Measurements from ENCODE around the gene MIEF2. TPM values are rescaled to one million over a fixed set of nuclear protein-coding genes. Genes with fewer than 3 reads are reported as not detected.

MIEF2 gene
- total RNA-seq, 1 donor from 2014 or later = 21.1 TPM

DNA sequence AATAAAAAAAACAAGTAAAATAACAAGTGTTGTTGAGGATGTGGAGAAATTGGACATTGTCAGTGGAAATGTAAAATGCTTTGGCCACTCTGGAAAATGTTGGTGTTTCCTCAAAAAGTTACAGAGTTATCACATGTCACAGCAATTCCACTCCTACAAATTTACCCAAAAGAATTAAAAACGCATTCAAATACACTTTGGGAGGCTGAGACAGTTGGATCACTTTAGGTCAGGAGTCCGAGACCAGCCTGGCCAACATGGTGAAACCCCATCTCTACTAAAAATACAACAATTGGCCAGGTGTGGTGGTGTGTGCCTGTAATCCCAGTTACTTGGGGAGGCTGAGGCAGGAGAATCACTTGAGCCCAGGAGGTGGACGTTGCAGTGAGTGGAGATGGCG is 48.7 kb downstream of the MIEF2 start:
- peaks cover 22% of the 10 kb centered on the region for H3K36me3 ChIP-seq (ENCODE audit: control insufficient read depth, insufficient read depth, low read length)
- no peak overlapping the region for H3K4me3 ChIP-seq (ENCODE audit: low read depth, low read length)
- H3K27me3 ChIP-seq (ENCODE audit: control insufficient read depth, insufficient read depth, low read length) = no peaks in the 10 kb centered on the region
- TF ChIP-seq, protein P1, sequence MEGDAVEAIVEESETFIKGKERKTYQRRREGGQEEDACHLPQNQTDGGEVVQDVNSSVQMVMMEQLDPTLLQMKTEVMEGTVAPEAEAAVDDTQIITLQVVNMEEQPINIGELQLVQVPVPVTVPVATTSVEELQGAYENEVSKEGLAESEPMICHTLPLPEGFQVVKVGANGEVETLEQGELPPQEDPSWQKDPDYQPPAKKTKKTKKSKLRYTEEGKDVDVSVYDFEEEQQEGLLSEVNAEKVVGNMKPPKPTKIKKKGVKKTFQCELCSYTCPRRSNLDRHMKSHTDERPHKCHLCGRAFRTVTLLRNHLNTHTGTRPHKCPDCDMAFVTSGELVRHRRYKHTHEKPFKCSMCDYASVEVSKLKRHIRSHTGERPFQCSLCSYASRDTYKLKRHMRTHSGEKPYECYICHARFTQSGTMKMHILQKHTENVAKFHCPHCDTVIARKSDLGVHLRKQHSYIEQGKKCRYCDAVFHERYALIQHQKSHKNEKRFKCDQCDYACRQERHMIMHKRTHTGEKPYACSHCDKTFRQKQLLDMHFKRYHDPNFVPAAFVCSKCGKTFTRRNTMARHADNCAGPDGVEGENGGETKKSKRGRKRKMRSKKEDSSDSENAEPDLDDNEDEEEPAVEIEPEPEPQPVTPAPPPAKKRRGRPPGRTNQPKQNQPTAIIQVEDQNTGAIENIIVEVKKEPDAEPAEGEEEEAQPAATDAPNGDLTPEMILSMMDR (IDR thresholded peaks at IDR 0.05; ENCODE audit: insufficient read depth, low read length, severe bottlenecking) = no peak
- no peak for DNase-seq (ENCODE audit: low read depth)
- no peak for FAIRE-seq

DNA sequence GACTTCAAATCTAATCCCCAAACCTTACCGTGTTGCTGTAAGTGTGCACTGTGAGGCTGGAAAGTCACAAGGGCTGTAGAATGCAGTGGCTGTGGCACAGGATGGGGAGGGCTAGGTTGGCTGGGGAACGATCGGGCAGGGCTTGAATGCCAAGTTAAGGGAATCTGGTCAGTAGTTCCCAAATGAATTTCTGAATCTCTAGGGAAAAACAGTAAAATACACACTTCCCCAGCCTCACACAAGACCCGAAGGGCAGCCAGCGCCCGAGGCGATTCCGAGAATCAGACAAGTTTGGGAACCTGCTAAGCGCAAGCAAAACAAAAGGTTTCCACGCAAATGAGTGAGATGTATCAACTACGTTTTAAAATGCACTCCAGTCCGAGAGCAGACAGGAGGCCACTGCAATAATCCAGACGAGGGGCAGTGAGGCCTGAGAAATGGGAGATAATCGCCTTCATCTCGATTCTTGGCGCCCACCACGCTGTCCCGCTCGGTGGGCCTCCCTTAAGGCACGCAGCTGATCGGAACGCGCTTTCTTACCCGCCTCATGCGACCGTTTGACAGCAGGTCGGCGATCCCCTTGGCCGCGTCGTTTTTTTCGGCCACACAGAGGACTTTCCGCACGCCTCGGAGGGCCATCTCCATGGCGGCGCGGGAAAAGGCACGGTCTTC is 53.7 kb downstream of the MIEF2 start:
- FAIRE-seq = no peak

DNA sequence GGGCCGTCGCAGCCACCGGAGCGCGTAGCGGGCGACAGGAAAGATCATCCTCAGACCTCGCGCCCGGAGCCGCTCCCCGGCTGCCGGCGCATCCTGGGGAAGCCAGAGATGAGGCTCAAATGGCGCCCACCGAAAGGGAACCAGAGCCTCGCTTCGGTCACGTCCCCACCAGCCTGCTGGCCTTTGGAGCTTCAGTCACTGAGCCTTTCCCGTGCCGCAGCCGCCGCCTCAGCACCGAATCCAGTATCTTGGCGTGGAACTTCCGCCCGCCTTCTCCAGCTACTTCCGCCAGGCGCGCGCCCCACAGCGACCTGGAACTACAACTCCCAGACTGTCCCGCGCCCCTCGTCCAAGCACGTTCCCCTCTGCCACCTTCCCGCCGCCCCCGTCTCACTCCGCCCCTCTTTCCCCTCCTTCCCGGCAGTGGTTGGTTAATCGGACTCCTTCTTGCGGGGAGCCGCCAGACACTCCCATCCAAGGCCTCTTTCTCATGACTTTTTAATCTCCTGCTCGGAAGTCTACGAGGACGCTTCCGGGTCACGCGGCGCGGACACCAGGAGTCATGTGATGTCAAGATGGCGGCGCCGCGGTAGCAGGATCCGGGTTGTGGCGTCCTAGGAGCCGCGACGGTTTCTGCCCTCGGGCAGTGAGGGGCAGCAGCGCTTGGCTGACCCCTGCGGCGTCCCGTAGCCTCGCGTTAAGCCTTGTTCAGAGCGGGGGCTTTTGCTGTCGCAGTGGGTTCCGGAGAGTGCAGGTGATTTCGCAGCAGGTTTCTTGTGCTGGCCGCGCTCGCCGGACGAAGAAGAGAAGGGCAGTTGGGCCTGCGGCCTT is 54.5 kb downstream of the MIEF2 start, which contains the start of the genes SMCR8 and TOP3A:
SMCR8 (plus strand) TSS at position 563 of the 831 bp plus-strand sequence. CDS start 497 bp downstream, outside the sequence.
TOP3A (minus strand) TSS at position 264 of the 831 bp plus-strand sequence; CDS start at position 48, 216 bp downstream.
- H3K36me3 ChIP-seq (ENCODE audit: control insufficient read depth, insufficient read depth, low read length) = peaks cover 19% of the 10 kb centered on the region
- peak within 1 kb of the TSS; percentile 89 for H3K4me3 ChIP-seq (ENCODE audit: low read depth, low read length)
- no peak for FAIRE-seq
- peak; percentile 96 for DNase-seq (ENCODE audit: low read depth)
- no peaks in the 10 kb centered on the region for H3K27me3 ChIP-seq (ENCODE audit: control insufficient read depth, insufficient read depth, low read length)
- TF ChIP-seq, protein P1 (IDR thresholded peaks at IDR 0.05; ENCODE audit: insufficient read depth, low read length, severe bottlenecking) = no peak

More for the DNA sequence above, 53.7 kb downstream of the MIEF2 start:
- peak; percentile 20 for DNase-seq (ENCODE audit: low read depth)
- peaks cover 16% of the 10 kb centered on the region for H3K36me3 ChIP-seq (ENCODE audit: control insufficient read depth, insufficient read depth, low read length)
- TF ChIP-seq, protein P1 (IDR thresholded peaks at IDR 0.05; ENCODE audit: insufficient read depth, low read length, severe bottlenecking) = no peak
- H3K4me3 ChIP-seq (ENCODE audit: low read depth, low read length) = peak overlapping the region; percentile 89
- H3K27me3 ChIP-seq (ENCODE audit: control insufficient read depth, insufficient read depth, low read length) = no peaks in the 10 kb centered on the region

DNA sequence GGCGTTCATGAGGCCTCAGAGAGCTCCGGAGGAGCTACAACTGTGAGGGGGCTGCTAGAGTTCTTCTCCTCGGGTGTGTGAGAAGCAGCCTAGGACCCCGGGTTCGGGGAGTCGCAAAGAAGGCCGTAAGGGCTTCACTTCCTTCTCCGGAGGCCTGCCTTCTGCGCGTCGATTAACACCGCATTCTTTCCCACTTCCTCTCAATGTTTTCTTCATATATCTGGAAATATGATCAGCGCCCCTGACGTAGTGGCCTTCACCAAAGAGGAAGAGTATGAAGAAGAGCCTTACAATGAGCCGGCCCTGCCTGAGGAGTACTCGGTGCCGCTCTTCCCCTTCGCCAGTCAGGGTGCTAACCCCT is 55.1 kb downstream of the MIEF2 start:
- TF ChIP-seq, protein P1 (IDR thresholded peaks at IDR 0.05; ENCODE audit: insufficient read depth, low read length, severe bottlenecking) = no peak
- H3K36me3 ChIP-seq (ENCODE audit: control insufficient read depth, insufficient read depth, low read length) = peaks cover 19% of the 10 kb centered on the region
- peak overlapping the region; percentile 89 for H3K4me3 ChIP-seq (ENCODE audit: low read depth, low read length)
- DNase-seq (ENCODE audit: low read depth) (no peak), FAIRE-seq (no peak)
- H3K27me3 ChIP-seq (ENCODE audit: control insufficient read depth, insufficient read depth, low read length) = no peaks in the 10 kb centered on the region

DNA sequence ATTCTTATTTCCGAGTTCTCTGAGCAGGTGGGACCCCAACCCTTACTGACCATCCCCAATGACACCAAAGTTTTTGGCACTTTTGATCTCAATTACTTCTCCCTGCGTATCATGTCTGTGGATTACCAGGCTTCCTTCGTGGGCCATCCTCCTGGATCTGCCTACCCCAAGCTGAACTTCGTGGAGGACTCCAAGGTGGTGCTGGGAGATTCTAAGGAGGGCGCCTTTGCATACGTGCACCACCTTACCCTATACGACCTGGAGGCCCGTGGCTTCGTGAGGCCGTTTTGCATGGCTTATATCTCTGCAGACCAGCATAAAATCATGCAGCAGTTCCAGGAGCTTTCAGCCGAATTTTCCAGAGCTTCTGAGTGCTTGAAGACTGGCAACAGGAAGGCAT is 55.5 kb downstream of the MIEF2 start:
- FAIRE-seq (no peak), DNase-seq (ENCODE audit: low read depth) (no peak)
- H3K36me3 ChIP-seq (ENCODE audit: control insufficient read depth, insufficient read depth, low read length) = peaks cover 19% of the 10 kb centered on the region
- TF ChIP-seq, protein P1 (IDR thresholded peaks at IDR 0.05; ENCODE audit: insufficient read depth, low read length, severe bottlenecking) = no peak
- H3K4me3 ChIP-seq (ENCODE audit: low read depth, low read length) = peak overlapping the region; percentile 89
- no peaks in the 10 kb centered on the region for H3K27me3 ChIP-seq (ENCODE audit: control insufficient read depth, insufficient read depth, low read length)

Other genes starting within 250 kb of the MIEF2 start
- 11.3 and 11.5 TPM in 2 replicates for gene ATPAF2, start 221.5 kb upstream of the MIEF2 start, total RNA-seq
- 5.3 and 6.5 TPM in 2 replicates for gene GID4, start 221.3 kb upstream of the MIEF2 start, total RNA-seq
- 20.7 and 23.7 TPM in 2 replicates for gene DRG2, start 172.7 kb upstream of the MIEF2 start, total RNA-seq
- 0.77 and 1.6 TPM in 2 replicates for gene MYO15A, start 151.9 kb upstream of the MIEF2 start, total RNA-seq
- 96.3 and 104 TPM in 2 replicates for gene ALKBH5, start 76.8 kb upstream of the MIEF2 start, total RNA-seq
- 20.0 and 23.2 TPM in 2 replicates for gene LLGL1, start 35.0 kb upstream of the MIEF2 start, total RNA-seq
- 339 and 517 TPM in 2 replicates for gene FLII, start 1.9 kb upstream of the MIEF2 start, total RNA-seq
- gene TOP3A, start 54.3 kb downstream of the MIEF2 start, total RNA-seq = 11.0 and 22.4 TPM in 2 replicates
- gene SMCR8, start 54.6 kb downstream of the MIEF2 start, total RNA-seq = 13.4 and 14.5 TPM in 2 replicates
- gene SHMT1, start 102.9 kb downstream of the MIEF2 start, total RNA-seq = 15.3 and 15.5 TPM in 2 replicates
- gene EVPLL, start 117.1 kb downstream of the MIEF2 start, total RNA-seq = 10.3 and 14.6 TPM in 2 replicates
- 0.38 TPM in 1 of 2 replicates, not detected in the other for gene LGALS9C, start 216.1 kb downstream of the MIEF2 start, total RNA-seq